ENCODE measurements around the gene MYRFL. TPM values are rescaled to one million over a fixed set of nuclear protein-coding genes. Genes with fewer than 3 reads are reported as not detected.

The MYRFL gene
- total and polyA plus RNA-seq, 2 of the 8 experiments (the other 6 are each of a cell fraction or from before 2014, with no cell fraction given) = 1.1 to 2.0 TPM

DNA sequence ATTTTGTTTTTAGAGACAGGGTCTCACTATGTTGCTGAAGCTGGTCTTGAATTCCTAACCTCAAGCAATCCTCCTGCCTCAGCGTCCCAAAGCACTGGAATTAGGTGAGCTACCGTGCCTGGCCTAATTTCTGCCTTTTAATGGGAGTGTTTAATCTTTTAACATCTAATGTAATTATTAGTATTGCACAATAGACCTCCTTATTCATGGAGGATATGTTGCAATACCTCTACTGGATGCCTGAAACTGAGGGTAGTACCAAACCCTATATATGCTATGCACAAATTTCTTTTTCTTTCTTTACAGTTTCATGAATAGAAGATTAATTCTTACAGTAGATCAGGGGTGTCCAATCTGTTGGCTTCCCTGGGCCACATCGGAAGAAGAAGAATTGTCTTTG, 47.8 kb downstream of the MYRFL start:
- no peak for FAIRE-seq
- no peak overlapping the region for H2BK120ac ChIP-seq (replicated peaks; ENCODE audit: low read depth, low read length)
- no peak overlapping the region for H3K18ac ChIP-seq (ENCODE audit: extremely low read depth, low read length)
- H2AFZ ChIP-seq (ENCODE audit: low read length) = no peak overlapping the region
- H2AK5ac ChIP-seq (ENCODE audit: low read depth, low read length) = no peak overlapping the region
- H2BK15ac ChIP-seq (ENCODE audit: low read length) = no peak overlapping the region
- no peak overlapping the region for H3K23ac ChIP-seq (ENCODE audit: insufficient read length)
- H3K79me1 ChIP-seq (ENCODE audit: low read depth, low read length) = no peaks in the 10 kb centered on the region
- no peak overlapping the region for H3K56ac ChIP-seq (replicated peaks; ENCODE audit: insufficient read length, low read depth, low read length)
- H2BK5ac ChIP-seq (ENCODE audit: low read depth, low read length) = no peak overlapping the region
- no peak overlapping the region for H3K27ac ChIP-seq (ENCODE audit: low read depth, low read length)
- no peaks in the 10 kb centered on the region for H3K27me3 ChIP-seq (replicated peaks in 1 of 4; ENCODE audit: control insufficient read depth in 3 of 4, extremely low read depth in 1 of 4, insufficient read depth in 3 of 4, low read length in 3 of 4)
- no peak for DNase-seq (ENCODE audit: low read depth in 1 of 2, low spot score in 2 of 2)
- no peak overlapping the region for H2BK12ac ChIP-seq (ENCODE audit: low read depth, low read length)
- no peak overlapping the region for H3K4ac ChIP-seq (replicated peaks; ENCODE audit: insufficient read length, low read depth, low read length)
- H3K79me2 ChIP-seq (ENCODE audit: control insufficient read depth in 1 of 2, insufficient read depth in 2 of 2, low read length in 2 of 2) = no peaks in the 10 kb centered on the region
- no peak overlapping the region for H3K9ac ChIP-seq (replicated peaks in 1 of 4; ENCODE audit: extremely low read depth in 1 of 4, low read depth in 3 of 4, low read length in 3 of 4)
- no peak overlapping the region for H4K91ac ChIP-seq (replicated peaks; ENCODE audit: insufficient read length, low read length)
- H3K4me2 ChIP-seq (ENCODE audit: insufficient read depth in 1 of 2, low read depth in 2 of 2, low read length in 2 of 2) = no peak overlapping the region
- H3K4me3 ChIP-seq (ENCODE audit: extremely low read depth in 1 of 4, insufficient read depth in 2 of 4, low read depth in 3 of 4, low read length in 4 of 4) = no peak overlapping the region
- CTCF ChIA-PET (ENCODE audit: partially characterized antibody) = interaction anchor here (0.7 to 1.3 kb wide), 4 partner anchors 8 to 515 kb away, joined by 3 to 8 read pairs (median 4); no protein-coding TSS in a partner anchor
- H4K20me1 ChIP-seq (replicated peaks in 1 of 2; ENCODE audit: control insufficient read depth in 1 of 2, insufficient read depth in 2 of 2, low read length in 2 of 2) = no peaks in the 10 kb centered on the region
- H3K4me1 ChIP-seq (replicated peaks in 1 of 4; ENCODE audit: control insufficient read depth in 3 of 4, insufficient read depth in 4 of 4, low read length in 3 of 4) = peaks cover 0 to 3% (median 1%) of the 10 kb centered on the region in 4 experiments; a peak in 1 of 7 replicates
- no peak overlapping the region; the same call in 1 of the 2 replicates for H4K8ac ChIP-seq (ENCODE audit: extremely low read depth, insufficient read depth, low read length)
- no peak overlapping the region for H2BK20ac ChIP-seq (ENCODE audit: low read length)
- H3K9me3 ChIP-seq (ENCODE audit: insufficient read depth in 2 of 2, low read depth in 1 of 2, low read length in 1 of 2) = no peaks in the 10 kb centered on the region
- no peak overlapping the region for H3K14ac ChIP-seq (ENCODE audit: insufficient read length)
- no peak for TF ChIP-seq GABPA (IDR thresholded peaks at IDR 0.05; ENCODE audit: borderline replicate concordance, insufficient read depth, low read length)
- no peak for TF ChIP-seq NANOG (IDR thresholded peaks at IDR 0.05; ENCODE audit: insufficient read depth, low read depth, low read length, poor library complexity, severe bottlenecking)
- peak; percentile 77 for TF ChIP-seq CEBPB (IDR thresholded peaks at IDR 0.05; ENCODE audit: low read depth, low read length)
- no peaks in the 10 kb centered on the region for H3K23me2 ChIP-seq (ENCODE audit: low read depth, low read length)
- no peaks in the 10 kb centered on the region for H3K36me3 ChIP-seq (ENCODE audit: control insufficient read depth in 2 of 4, insufficient read depth in 4 of 4, low read length in 3 of 4)
- POLR2A ChIA-PET (ENCODE audit: partially characterized antibody) = interaction anchor here (0.6 kb wide), 1 partner anchor 183 kb away, joined by 4 read pairs; no protein-coding TSS in a partner anchor
- 60% methylated on average over 3 of the region's 3 CpGs; no CpG with 5 or more reads in 1 of the 2 experiments for WGBS, 2 experiments (ENCODE audit: extremely low coverage in 1 of 2, insufficient coverage in 1 of 2, insufficient read length in 1 of 2, insufficient replicate concordance in 2 of 2, low coverage in 1 of 2, low lambda C conversion rate in 2 of 2, missing lambda C conversion rate in 1 of 2)
- no peak overlapping the region for H4K5ac ChIP-seq (ENCODE audit: insufficient read length, low read depth, low read length)
